ENCODE results near the gene CFHR5.
"Not testable (repeated sequence)": the region's sequence is repeated elsewhere in the genome, so short reads cannot be mapped to it uniquely, and the experiment has no call there.

Gene CFHR5

DNA sequence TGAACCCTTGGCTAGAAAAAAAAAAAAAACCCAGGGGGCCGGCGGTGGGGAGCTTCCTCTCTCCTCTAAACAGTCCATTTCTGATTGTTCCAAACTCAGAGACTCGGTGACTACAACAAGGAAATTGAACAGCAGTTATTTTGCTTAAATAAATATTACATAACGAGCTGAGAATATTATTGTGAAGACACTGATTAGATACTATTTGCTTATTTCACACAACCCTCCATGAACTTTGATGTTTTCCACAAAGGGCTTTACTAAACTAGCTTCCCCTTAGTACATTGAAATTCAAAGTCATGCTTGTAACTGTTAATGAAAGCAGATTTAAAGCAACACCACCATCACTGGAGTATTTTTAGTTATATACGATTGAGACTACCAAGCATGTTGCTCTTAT is at the start of gene CFHR5:
TSS of gene CFHR5 (plus strand) at position 279 of the 400 bp plus-strand sequence. CDS start at position 388, 109 bp downstream.
- no peak for DNase-seq

DNA sequence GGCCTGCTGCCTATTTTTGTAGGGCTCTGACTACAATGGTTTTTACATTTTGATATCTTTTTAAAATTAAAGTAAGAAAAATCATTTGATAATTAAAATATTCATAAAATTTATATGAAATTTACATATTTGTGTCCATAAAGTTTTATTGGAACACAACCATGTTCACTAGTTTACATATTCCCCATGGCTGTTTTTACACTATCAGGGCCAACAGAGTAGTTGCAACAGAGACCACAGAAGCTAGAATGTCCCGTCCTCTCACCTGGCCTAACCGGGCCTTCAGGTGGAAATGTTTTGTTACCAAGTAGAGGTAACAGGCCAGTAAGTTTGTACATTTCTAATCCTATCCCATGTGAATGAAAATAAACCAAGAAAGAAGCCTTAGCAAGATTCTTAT is 44.5 kb upstream of the CFHR5 start:
- not testable (repeated sequence) for DNase-seq

DNA sequence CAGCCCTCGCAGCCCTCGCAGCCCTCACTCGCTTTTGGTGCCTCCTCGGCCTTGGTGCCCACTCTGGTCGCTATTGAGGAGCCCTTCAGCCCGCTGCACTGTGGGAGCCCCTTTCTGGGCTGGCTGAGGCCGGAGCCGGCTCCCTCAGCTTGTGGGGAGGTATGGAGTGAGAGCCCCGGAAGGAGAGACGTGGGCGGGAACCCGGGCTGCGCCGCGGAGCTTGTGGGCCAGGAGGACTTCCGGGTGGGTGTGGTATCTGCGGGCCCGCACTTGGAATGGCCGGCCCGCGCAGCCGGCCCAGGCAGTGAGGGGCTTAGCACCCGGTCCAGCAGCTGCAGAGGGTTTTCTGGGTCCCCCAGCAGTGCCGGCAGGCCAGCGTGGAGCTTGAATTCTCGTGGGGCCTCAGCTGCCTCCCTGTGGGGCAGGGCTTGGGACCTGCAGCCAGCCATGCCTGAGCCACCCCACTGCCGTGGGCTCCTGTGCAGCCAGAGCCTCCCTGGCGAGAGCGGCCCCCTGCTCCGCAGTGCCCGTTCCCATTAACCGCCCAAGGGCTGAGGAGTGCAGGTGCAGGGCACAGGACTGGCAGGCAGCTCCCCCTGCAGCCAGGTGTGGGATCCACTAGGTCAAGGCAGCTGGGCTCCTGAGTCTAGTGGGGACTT is 43.7 kb upstream of the CFHR5 start:
- DNase-seq, result no peak

DNA sequence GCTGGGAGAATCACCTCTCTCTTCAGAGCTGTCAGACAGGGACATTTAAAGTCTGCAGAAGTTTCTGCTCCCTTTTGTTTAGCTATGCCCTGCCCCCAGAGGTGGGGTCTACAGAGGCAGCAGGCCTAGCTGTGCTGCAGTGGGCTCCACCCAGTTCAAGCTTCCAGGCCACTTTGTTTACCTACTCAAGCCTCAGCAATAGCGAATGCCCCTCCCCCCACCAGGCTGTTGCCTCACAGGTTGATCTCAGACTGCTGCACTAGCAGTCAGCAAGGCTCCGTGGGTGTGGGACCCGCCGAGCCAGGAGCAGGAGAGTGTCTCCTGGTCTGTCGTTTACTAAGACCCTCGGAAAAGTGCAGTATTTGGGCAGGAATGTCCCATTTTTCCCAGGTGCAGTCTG is 35.9 kb upstream of the CFHR5 start:
- not testable (repeated sequence) for DNase-seq

DNA sequence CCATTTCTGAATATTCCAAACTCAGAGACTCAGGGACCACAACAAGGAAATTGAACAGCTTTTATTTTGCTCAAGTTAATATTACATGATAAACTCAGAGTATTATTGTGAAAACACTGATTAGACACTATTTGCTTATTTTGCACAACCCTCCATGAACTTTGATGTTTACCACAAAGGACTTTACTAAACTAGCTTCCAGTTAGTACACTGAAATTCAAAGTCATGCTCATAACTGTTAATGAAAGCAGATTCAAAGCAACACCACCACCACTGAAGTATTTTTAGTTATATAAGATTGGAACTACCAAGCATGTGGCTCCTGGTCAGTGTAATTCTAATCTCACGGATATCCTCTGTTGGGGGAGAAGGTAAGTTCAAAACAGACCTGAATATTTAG is 33.8 kb upstream of the CFHR5 start, which contains the start of gene CFHR2:
TSS of gene CFHR2 (plus strand) at position 171 of the 400 bp plus-strand sequence. CDS start at position 314, 143 bp downstream.
- not testable (repeated sequence) for DNase-seq

DNA sequence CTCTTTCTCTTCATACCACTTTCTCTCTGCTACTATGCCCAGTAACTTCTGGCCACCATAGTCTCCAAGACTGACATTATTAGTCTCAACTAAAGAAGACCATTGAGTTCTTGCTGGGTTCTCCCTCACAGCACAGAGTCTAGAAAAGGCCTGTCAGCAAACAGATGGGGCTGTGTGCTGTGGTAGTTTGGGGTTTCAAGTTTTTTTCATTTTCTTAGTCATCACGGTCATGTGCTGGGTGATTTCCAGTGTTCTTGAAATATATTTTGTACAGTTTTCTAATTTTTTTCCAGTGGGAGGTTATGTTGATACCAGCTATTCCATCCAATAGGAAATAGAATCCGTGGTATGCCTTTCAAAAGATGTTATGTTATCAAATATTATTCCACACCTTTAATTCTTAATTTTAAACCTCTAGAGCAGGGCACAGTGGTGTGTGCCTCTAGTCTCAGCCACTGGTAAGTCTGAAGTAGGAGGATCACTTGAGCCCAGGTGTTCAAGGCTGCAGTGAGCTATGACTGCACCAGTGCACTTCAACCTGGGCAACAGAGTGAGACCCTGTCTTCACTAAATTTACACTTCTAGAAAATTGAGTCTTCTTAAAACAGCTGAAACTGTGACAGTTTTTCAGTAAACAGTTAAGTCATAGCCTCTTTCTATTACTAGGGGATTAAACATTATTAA is 25.5 kb upstream of the CFHR5 start:
- DNase-seq, result no peak

DNA sequence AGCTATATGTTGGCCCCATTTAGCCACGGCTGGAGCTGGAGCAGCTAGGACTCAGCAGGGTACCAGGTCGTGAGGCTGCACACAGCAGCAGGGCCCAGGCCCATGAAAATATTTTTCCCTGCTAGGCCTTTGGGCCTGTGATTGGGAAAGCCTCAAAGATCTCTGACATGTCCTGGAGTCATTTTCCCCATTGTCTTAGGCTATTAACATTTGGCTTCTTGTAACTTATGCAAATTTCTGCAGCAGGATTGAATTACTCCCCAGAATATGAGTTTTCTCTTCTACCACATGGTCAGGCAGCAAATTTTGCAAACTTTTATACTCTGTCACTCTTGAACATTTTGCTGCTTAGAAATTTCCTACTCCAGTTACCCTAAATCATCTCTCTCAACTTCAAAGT is 22.6 kb upstream of the CFHR5 start:
- DNase-seq, result no peak

DNA sequence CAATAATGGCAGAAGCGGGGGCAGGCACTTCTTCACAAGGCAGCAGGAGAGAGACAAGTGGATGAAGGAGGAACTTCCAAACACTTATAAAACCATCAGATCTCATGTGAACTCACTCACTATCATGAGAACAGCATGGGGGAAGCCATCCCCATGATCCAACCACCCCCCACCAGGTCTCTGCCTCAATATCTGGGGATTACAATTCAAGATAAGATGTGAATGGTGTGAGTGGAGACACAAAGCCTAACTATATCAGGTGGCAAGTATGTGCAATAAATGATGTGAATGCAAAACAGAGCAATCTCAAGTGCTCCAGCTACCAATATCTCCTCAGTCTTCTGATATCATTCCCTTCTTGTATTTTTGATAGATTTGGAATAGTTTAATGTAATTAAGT is 21.4 kb upstream of the CFHR5 start:
- no peak for DNase-seq

DNA sequence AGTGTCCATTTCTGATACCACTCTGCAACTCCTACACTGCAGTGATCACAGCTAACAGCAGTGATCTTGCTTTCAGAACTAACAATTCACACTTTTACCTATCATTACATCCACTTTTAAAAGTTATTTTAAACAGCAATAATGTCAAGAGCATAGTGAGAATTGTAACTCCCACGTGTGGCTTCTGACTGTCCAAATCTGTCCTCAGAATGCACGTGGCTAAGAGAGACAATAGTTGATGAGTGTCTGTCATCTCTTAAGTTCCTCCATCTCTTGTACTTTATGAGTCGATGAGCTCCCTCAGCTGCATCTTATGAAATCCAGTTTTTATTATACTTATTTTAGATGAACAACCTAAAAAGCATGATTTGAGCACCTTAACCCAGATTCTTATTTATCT is 16.5 kb upstream of the CFHR5 start:
- no peak for DNase-seq

DNA sequence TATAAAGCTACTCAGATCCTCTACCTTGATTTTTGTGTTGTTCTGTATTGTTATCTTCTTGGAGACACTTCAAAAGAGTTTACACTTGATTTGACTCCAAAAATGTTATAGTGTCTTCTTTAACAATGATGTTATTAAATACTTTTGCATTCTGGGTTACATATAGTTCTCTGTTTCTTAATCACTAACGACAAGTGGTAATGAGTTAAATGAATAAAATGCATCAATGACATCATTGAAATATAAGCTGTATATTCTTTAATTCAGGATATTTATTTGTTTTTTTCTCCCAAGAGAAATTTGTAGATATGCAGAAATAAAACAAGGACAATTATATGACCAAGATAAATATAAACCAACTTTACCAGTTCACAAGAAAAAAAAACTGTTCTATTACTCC is 7.2 kb upstream of the CFHR5 start:
- no peak for DNase-seq

DNA sequence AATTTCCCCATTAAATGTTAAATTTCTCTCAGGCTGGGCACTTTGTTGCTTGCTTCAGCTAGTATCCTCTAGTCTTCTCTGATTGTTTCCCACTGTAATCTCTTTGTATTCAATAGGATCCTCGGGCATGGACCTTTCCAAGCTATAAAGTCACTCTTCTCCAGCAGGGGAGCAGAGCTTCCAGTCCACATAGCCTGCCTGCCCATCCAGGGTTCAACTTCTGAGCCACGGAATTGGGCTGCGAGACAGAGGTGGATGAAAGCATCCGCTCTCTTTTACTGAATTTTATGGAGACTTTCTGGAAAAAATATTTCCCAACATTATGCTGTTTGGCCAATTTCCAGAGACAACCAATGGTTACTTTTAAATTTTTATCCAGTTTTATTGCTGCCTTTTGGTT is 1.1 kb upstream of the CFHR5 start:
- DNase-seq, result no peak

DNA sequence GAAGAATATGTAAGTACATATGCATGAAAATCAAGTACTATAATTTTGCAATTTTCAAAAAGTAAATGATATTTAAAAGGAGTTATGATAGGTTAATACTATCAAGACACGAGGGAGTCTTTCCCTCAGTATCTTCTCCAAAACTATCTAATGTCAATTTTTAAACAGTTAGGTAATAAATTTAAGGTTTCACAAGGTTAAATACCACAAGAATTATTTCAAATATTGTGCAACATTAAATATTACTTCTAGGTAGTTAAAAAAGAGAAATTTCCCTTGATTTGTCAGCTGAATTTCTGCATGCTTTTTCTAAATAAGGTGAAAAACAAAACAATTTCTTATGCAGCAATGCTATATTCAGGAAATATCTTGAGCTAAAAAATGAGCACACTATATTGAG is 3.5 kb downstream of the CFHR5 start:
- DNase-seq, result no peak

DNA sequence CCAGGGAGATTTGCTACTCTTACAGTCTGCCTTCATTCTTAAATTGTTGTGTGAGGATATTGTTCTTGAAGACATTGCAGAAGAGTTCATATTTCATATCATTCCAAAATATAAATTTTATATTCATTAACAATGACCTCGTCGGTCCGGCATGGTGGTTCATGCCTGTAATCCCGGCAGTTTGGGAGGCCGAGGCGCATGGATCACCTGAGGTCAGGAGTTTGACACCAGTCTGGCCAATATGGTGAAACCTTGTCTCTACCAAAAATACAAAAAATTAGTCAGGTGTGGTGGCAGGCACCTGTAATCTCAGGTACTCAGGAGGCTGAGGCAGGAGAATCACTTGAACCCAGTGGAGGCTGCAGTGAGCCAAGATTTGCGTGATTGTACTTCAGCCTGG is 4.9 kb downstream of the CFHR5 start:
- DNase-seq, result not testable (repeated sequence)

DNA sequence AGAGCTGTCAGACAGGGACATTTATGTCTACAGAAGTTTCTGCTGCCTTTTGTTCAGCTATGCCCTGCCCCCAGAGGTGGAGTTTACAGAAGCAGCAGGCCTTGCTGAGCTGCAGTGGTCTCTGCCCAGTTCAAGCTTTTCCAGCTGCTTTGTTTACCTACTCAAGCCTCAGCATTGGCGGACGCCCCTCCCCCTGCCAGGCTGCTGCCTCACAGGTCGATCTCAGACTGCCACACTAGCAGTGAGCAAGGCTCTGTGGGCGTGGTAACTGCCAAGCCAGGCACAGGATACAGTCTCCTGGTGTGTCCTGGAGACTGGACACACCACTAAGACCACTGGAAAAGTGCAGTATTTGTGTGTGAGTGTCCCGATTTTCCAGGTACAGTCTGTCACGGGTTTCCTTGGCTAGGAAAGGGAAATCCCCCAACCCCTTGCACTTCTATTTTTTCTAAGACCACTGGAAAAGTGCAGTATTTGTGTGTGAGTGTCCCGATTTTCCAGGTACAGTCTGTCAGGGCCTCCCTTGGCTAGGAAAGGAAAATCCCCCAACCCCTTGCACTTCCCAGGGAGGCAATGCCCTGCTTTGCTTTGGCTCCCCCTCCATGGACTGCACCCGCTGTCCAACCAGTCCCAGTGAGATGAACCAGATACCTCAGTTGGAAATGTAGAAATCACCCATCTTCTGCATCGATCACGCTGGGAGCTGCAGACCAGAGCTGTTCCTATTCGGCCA is 14.7 kb downstream of the CFHR5 start:
- not testable (repeated sequence) for DNase-seq

DNA sequence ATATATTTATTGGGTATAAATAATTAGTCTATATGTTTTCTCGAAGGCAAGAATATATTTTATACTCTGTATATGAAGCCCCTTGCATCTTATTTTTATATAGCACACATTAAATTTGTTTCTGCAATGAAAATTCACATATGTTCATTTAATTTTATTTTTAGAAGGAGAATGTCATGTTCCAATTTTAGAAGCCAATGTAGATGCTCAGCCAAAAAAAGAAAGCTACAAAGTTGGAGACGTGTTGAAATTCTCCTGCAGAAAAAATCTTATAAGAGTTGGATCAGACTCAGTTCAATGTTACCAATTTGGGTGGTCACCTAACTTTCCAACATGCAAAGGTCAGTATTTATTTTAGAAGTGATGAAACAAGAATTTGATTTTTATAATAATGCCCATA is 16.6 kb downstream of the CFHR5 start:
- no peak for DNase-seq

DNA sequence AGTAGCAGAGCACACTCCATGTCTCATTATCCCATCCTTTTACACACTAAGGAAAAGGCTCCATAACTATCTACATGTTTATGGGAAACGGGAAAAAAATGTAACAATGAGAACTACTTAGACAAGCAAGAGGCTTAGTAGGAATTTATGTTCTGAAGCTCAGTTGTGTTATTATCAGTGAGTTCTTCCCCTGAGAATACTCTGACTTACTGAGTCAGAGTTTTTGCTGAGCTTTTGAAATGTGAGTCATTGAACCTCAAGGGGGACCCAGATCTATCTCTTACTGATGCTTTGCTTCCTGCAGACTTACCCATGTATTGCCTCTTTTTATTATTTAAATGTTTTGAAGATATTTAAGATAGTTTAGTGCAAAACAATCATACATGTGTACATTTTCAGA is 20.1 kb downstream of the CFHR5 start:
- no peak for DNase-seq

DNA sequence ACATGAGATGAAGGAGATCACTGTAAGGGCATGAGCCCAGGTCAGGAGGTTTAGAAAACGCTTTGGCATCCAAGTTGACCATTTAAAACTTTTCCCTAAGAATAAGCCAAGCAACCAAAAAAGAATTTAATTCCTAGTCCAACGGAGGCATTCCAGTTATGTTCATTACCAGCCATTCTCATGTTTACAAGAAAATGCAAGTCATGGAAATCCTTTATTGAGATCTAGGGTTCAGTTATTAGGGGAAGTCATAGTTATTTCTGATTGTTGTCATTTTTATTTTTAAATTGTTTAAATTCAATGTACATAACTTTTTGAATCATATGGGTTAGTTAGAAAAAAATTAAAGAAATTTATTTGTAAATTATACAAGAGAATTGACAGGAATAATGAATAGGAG is 24.5 kb downstream of the CFHR5 start:
- no peak for DNase-seq

DNA sequence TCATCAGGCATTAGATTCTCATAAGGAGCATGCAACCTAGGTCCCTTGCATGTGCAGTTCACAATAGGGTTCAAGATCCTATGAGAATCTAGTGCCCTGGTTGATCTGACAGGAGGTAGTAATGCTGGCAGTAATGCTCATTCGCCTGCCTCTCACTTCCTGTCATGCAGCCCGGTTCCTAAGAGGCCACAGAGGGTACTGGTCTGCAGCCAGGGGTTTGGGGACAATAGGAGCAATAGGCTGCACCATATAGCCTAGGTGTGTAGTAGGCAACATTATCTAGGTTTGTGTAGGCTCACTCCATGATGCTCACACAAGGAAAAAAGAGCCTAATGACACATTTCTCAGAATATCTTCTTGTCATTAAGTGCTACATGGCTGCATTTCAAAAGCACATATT is 25.8 kb downstream of the CFHR5 start:
- DNase-seq, result no peak

DNA sequence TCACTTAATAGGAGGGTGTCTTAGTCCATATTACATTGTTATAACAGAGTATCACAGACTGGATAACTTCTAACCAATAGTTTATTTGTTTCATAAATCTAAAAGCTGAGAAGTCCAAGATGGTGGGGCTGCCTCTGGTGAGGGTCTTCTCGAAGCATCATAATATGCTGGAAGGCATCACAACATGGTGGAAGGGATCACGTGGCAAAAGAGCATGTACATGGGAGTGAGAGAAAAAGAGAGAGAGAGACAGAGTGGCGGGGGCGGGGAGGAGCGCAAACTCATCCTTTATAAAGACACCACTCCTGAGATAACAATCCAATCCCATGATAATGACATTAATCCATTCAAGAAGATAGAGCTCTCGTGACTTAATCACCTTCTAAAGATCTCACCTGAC is 31.5 kb downstream of the CFHR5 start:
- no peak for DNase-seq

DNA sequence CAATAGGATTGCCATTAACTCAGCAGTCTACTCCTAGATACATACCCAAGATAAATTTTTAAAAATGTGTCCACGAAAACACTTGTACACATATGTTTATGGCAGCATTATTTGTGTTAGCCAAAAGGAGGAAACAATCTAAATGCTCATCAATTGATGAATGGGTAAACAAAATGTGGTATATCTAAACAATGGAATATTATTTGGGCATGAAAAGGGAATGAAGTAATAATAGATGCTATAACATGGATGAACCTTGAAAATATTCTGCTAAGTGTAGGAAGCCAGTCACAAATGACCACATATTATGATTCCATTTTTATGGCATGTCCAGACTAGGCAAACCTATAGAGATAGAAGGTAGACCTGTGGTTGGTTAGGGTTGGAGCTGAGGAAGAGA is 34.3 kb downstream of the CFHR5 start:
- no peak for DNase-seq

DNA sequence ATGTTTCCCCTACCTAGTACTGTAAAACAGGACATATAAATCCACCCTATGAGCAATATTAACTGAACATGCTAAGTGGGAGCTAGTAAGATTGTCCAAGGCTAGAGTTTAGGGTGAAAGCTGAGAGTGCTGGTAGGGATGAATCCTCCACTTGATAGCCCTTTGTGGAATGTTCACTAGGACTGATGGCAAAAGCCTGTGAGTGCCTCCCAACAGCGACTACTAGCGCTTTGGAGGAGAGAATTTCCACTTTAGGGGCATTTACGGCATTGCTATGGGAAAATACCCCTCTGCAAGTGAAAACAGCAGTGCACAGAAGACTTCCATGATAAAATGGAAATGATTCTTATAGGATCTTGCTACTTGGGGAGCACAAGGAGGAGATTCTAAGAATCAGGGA is 35.9 kb downstream of the CFHR5 start:
- DNase-seq, result no peak

DNA sequence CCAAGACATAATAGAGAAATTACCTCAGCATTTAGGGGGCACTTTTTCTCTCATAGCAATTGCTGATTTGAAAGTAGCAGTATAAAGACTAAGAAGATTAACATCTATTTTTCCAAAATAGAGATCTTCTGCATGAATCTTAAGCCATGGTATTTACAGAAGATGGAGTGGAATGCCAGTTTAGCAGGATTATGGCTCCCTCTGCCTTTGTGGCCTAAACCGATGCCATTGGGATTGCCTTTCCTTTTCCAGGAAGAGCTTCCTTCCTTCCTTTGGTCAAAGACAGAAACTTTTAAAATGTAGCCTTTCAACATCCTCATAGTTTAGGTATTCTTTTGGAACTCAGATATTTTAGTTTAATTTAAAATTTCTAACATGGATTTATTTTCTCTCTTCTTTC is 39.4 kb downstream of the CFHR5 start:
- no peak for DNase-seq

DNA sequence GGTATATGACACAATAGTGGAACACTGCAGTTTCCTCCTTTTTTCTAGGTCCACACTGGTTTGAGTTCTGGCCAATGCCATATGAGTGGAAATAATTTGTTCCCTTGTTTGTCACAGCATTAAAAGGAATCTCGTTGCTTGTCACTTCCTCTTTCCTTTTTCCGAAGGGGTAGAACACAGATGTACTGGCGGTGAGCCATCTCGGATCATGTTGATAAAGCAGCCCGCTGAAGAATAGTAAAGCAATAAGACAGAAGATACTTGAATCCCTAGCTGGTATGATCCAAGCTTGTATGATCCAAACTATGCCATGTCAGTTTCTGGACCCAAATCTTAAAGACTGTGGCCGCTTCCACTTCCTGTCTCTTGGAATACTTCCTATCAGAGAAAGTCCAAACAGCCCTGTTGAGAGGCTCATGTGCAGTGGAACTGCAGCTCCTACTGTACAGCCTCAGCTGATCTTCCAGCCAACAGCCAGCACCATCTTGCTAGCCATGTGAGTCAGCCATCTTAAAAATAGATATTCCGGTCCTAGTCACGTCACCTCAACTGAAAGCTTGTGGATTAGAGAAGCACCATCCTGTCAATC is 40.3 kb downstream of the CFHR5 start:
- DNase-seq, result no peak

DNA sequence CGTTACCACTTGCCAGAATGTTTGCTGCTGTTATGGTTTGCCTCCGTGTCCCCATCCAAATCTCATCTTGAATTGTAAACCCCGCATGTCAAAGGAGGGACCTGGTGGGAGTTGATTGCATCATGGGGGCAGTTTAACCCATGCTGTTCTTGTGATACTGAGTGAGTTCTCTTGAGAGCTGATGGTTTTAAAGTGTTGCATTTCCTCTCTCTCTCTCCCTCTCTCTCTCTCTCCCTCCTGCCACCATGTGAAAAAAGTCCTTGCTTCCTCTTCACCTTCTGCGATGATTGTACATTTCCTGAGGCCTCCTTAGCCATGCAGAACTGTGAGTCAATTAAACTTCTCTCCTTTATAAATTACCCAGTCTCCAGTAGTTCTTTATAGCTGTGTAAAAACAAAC is 44.4 kb downstream of the CFHR5 start:
- no peak for DNase-seq

Measured in CD4-positive, alpha-beta T cell treated with Interleukin-6 for 4 hours (primary cell).